DND-41 (cell line): ENCODE data around the gene MRPL14.

Experiments
- CTCF ChIP-seq: IDR thresholded peaks from 2 replicates; pipeline ENCODE4 v1.5.1; 2012; ENCODE audit warnings: borderline replicate concordance, low read length, moderate library complexity, mild to moderate bottlenecking; ENCODE audit not compliant: poor library complexity, severe bottlenecking; ENCODE audit errors: extremely low read depth
- EZH2 ChIP-seq: IDR thresholded peaks from 3 replicates; pipeline ENCODE4 v1.6.1; 2012; ENCODE audit warnings: borderline replicate concordance, low read depth, mild to moderate bottlenecking, moderate library complexity, low read length, inconsistent platforms; ENCODE audit not compliant: severe bottlenecking

DNA sequence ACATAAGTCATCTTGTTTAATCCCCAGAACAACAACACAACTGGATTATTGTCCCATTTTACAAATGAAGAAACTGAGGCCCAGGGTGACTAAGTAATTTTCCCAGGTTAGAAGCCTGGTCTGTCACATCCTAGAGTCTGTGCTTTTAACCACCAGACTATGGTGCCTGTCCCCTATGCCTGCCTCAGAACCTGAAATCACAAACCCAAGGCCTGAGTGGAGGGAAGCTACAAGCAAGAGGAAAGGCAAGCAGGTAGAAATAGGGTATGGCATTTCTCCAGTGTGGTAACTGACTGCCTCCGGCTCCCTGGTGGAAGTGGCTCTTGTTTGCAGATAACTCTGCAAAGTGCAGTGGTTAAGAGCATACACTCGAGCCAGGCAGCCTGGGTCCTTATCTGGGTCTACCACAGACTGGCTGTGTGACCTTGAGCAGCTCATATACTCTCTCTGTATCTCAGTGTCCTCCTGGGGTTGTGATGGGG, 2.6 kb upstream of the MRPL14 start:
- TF ChIP-seq CTCF (no peak), EZH2 (no peak)
